Renal pelvis (tissue), 12 donors: ENCODE results near the gene TTK. TPM values are rescaled to one million over a fixed set of nuclear protein-coding genes. Genes with fewer than 3 reads are reported as not detected.

ENCODE experiments used
- DNase-seq: peaks from one replicate; pipeline ENCODE4 v3.0.0-alpha.2; 2013
- long read RNA-seq, 16 experiments: transcript quantifications; one replicate each; lab custom pipeline, GENCODE V29; 2026
- polyA plus RNA-seq, 3 donors: library from polyadenylated mRNA; unstranded; fragments of 120-200 nt; gene quantifications; one replicate each; pipeline ENCODE4 v1.2.1, GENCODE V29; 2013; ENCODE audit not compliant: insufficient read length in 3 of 3

The TTK gene
- 10 to 100 TPM; 18.9 to 21.1 (median 20.7) TPM for polyA plus RNA-seq
- long read RNA-seq, donor 1, partial matches to known transcripts = 0 of 2 reads
- long read RNA-seq, donor 1, other reads (novel, unspliced or antisense) = 0 of 2 reads
- long read RNA-seq, donor 2, partial matches to known transcripts = 0 of 3 reads
- long read RNA-seq, donor 2, other reads (novel, unspliced or antisense) = 0 of 3 reads
- long read RNA-seq, donor 3 = 0 reads
- long read RNA-seq, donor 4, partial matches to known transcripts = 0 of 1 reads
- long read RNA-seq, donor 4, other reads (novel, unspliced or antisense) = 0 of 1 reads
- long read RNA-seq, donor 5, partial matches to known transcripts = 0 of 3 reads
- long read RNA-seq, donor 5, other reads (novel, unspliced or antisense) = 0 of 3 reads
- long read RNA-seq, donor 6, partial matches to known transcripts = 0 of 4 reads
- long read RNA-seq, donor 6, other reads (novel, unspliced or antisense) = 0 of 4 reads
- long read RNA-seq, donor 7, partial matches to known transcripts = 0 of 1 reads
- long read RNA-seq, donor 7, other reads (novel, unspliced or antisense) = 0 of 1 reads
- long read RNA-seq, donor 8, partial matches to known transcripts = 0 of 2 reads
- long read RNA-seq, donor 8, other reads (novel, unspliced or antisense) = 0 of 2 reads
- long read RNA-seq, donor 9, partial matches to known transcripts = 0 of 5 reads
- long read RNA-seq, donor 9, other reads (novel, unspliced or antisense) = 0 of 5 reads
- long read RNA-seq, donor 10, partial matches to known transcripts = 0 of 4 reads
- long read RNA-seq, donor 10, other reads (novel, unspliced or antisense) = 0 of 4 reads
- long read RNA-seq, donor 11, partial matches to known transcripts = 0 of 1 reads
- long read RNA-seq, donor 11, other reads (novel, unspliced or antisense) = 0 of 1 reads
- long read RNA-seq, donor 12, partial matches to known transcripts = 0 of 2 reads
- long read RNA-seq, donor 12, other reads (novel, unspliced or antisense) = 0 of 2 reads
- long read RNA-seq, donor 13, partial matches to known transcripts = 0 of 1 reads
- long read RNA-seq, donor 13, other reads (novel, unspliced or antisense) = 0 of 1 reads
- long read RNA-seq, donor 14, partial matches to known transcripts = 0 of 3 reads
- long read RNA-seq, donor 14, other reads (novel, unspliced or antisense) = 0 of 3 reads
- long read RNA-seq, donor 15, partial matches to known transcripts = 0 of 4 reads
- long read RNA-seq, donor 15, other reads (novel, unspliced or antisense) = 0 of 4 reads
- long read RNA-seq, donor 16, partial matches to known transcripts = 0 of 3 reads
- long read RNA-seq, donor 16, other reads (novel, unspliced or antisense) = 0 of 3 reads

- DNase-seq = peak; percentile 94
These were observed at the start of gene TTK for GRCh38 chr6:80004173-80005072. Gene TTK (plus strand): TSS chr6:80004649. CDS start chr6:80005844, 1,195 bp downstream.

- DNase-seq = no peak
These were observed 49.6 kb upstream of the TTK start for GRCh38 chr6:79954849-79955248.

GRCh38 chr6:79964607-79965081 is 39.8 kb upstream of the TTK start:
- DNase-seq = no peak

GRCh38 chr6:79967178-79967577 is 37.3 kb upstream of the TTK start:
- DNase-seq = no peak

GRCh38 chr6:79969784-79970183 is 34.7 kb upstream of the TTK start:
- DNase-seq = no peak

GRCh38 chr6:79971193-79971592 is 33.3 kb upstream of the TTK start:
- DNase-seq = no peak

GRCh38 chr6:79981652-79982051 is 22.8 kb upstream of the TTK start:
- no peak for DNase-seq

- peak; percentile 20 for DNase-seq
These were observed 20.2 kb upstream of the TTK start for GRCh38 chr6:79984261-79984660.

- no peak for DNase-seq
These were observed 19.3 kb upstream of the TTK start for GRCh38 chr6:79985128-79985527.

- no peak for DNase-seq
These were observed 14.8 kb upstream of the TTK start for GRCh38 chr6:79989641-79990040.

GRCh38 chr6:79993012-79993910 is 11.2 kb upstream of the TTK start:
- no peak for DNase-seq

GRCh38 chr6:79993911-79994309 is 10.5 kb upstream of the TTK start:
- DNase-seq = no peak

- DNase-seq = no peak
These were observed 6.7 kb upstream of the TTK start for GRCh38 chr6:79997728-79998127.

- DNase-seq = no peak
These were observed 3.1 kb upstream of the TTK start for GRCh38 chr6:80001337-80001736.

- no peak for DNase-seq
These were observed 650 bp upstream of the TTK start for GRCh38 chr6:80003826-80004172.

- DNase-seq = no peak
These were observed 957 bp downstream of the TTK start for GRCh38 chr6:80005406-80005805.

- no peak for DNase-seq
These were observed 2.1 kb downstream of the TTK start for GRCh38 chr6:80006541-80006940.

GRCh38 chr6:80009531-80009930 is 5.1 kb downstream of the TTK start:
- DNase-seq = no peak

- no peak for DNase-seq
These were observed 5.8 kb downstream of the TTK start for GRCh38 chr6:80010288-80010687.
